SJSA1 (cell line): ENCODE results near the gene ARHGEF25. TPM values are rescaled to one million over a fixed set of nuclear protein-coding genes. Genes with fewer than 3 reads are reported as not detected.

Source experiments
- DNase-seq, 2 experiments: peaks; one replicate each; pipeline ENCODE4 v3.0.0-alpha.2; 2015 to 2020; ENCODE audit warnings: low spot score in 2 of 2, low read depth in 1 of 2
- H3K27ac ChIP-seq: fragments of 250-450 bp; sonication (Bioruptor Pico); 2 replicates; pipeline ENCODE4 v1.5.1; 2020; ENCODE audit warnings: mild to moderate bottlenecking, moderate library complexity
- H3K27me3 ChIP-seq: fragments of 250-450 bp; sonication (Bioruptor Pico); replicated peaks from 2 replicates; pipeline ENCODE4 v1.5.1; 2020; ENCODE audit warnings: mild to moderate bottlenecking, moderate library complexity
- H3K36me3 ChIP-seq: fragments of 250-450 bp; sonication (Bioruptor Pico); 2 replicates; pipeline ENCODE4 v1.5.1; 2020; ENCODE audit warnings: mild to moderate bottlenecking
- H3K4me1 ChIP-seq: fragments of 250-450 bp; sonication (Bioruptor Pico); replicated peaks from 2 replicates; pipeline ENCODE4 v1.6.1; 2021; ENCODE audit warnings: mild to moderate bottlenecking
- H3K4me3 ChIP-seq: fragments of 250-450 bp; sonication (Bioruptor Pico); 2 replicates; pipeline ENCODE4 v1.5.1; 2020; ENCODE audit warnings: mild to moderate bottlenecking
- H3K9me3 ChIP-seq: fragments of 250-450 bp; sonication (Bioruptor Pico); replicated peaks from 2 replicates; pipeline ENCODE4 v1.5.1; 2020; ENCODE audit warnings: mild to moderate bottlenecking
- total RNA-seq: library from RNA; depleted of rRNA; stranded (reverse); fragments of >200 nt; shearing (Covaris generic); gene quantifications from 2 replicates; pipeline ENCODE4 v1.2.3, GENCODE V29; 2014

The ARHGEF25 gene
- total RNA-seq, 1 experiment from 2014 or later: 145 TPM

DNA sequence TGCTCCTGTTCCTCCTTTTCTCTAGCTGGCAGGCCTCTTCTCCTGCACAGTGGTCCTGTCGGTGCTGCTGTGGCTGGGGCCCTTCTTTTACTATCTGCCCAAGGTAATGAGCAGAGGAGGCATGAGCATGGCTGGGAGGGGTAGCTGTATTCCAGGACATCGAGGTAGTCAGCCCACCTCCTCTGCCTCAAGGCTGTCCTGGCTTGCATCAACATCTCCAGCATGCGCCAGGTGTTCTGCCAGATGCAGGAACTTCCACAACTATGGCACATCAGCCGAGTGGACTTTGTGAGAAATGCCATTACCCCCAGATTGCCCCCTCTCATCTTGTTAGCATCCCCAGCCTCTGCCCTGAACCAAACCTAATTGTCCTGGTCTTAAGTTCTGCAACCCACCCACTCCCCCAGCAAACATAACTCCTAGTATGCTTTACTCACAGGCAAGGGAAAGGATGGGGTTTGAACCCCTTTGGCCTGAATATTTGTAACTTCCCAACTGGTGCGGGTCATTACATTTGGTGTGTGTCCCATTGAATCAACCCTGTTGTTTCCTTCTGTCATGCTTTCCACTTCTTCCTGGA lies 12.7 kb downstream of the ARHGEF25 start:
- Histone ChIP-seq H3K4me3 (no peak overlapping the region), H3K27me3 (peaks cover 46% of the 10 kb centered on the region), H3K27ac (no peak overlapping the region), H3K9me3 (peaks cover 11% of the 10 kb centered on the region), H3K4me1 (peaks cover 17% of the 10 kb centered on the region), H3K36me3 (peaks cover 32% of the 10 kb centered on the region)
- peak; percentile 80 to 95 for DNase-seq

DNA sequence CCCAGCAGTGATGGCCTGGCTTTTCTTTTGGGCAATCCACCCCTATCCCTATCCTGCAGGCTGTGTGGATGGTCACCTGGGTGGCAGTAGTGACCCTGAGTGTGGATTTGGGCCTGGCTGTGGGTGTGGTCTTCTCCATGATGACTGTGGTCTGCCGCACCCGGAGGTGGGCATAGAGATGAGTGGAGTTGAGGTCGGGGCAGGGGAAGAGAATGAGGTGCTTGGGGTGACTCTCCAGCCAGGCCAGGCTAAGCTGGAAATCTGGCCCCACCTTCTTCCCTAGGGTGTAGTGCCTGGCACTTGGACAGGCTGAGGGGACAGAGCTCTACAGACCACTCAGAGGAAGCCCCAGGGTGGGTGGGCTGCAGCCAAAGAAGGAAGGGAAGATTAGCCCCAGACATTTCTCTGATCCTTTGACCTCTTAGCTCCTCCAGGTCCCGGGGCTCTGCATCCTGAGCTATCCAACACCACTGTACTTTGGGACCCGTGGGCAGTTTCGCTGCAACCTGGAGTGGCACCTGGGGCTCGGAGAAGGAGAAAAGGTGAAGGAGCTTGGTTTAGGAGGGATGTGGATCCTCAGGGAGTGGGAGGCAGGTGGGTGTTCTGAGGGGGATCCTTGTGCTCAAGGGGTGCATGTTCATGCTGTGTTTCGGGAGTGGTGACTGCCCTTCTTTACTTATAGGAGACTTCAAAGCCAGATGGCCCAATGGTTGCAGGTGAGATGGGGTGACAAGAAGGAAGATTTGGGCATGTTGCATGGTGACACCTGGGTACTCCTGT lies 13.4 kb downstream of the ARHGEF25 start:
- H3K27me3 ChIP-seq: peaks cover 46% of the 10 kb centered on the region
- peaks cover 17% of the 10 kb centered on the region for H3K4me1 ChIP-seq
- peak; percentile 81 to 96 for DNase-seq
- H3K27ac ChIP-seq: no peak overlapping the region
- peaks cover 11% of the 10 kb centered on the region for H3K9me3 ChIP-seq
- H3K4me3 ChIP-seq: no peak overlapping the region
- peaks cover 39% of the 10 kb centered on the region for H3K36me3 ChIP-seq

DNA sequence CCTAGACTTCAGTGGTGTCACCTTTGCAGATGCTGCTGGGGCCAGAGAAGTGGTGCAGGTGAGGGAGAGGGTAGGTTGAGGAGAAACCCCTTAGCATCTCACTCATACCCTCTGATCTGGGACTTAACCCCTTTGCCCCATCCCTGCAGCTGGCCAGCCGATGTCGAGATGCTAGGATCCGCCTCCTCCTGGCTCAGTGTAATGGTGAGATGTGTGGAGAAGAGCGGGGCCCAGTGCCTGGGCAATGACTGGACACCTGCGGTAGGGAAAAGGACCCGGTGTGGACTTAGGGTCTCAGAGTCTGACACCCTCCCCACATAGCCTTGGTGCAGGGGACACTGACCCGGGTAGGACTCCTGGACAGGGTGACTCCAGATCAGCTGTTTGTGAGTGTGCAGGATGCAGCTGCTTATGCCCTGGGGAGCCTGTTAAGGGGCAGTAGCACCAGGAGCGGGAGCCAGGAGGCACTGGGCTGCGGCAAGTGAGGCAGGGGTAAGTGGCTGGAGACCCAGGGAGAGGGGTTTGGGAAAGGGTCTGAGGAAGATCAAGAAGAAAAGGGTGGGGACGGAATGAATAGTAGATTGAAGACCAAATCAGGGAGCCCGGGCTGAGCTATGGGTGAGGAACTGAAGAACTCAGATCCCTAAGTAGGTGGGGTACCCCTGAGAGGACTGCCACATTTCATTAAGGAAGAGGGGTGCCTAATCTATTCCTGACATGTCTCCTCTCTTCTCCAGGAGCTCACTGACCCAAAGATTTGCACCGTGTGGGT lies 14.2 kb downstream of the ARHGEF25 start:
- Histone ChIP-seq H3K27ac (no peak overlapping the region), H3K27me3 (peaks cover 40% of the 10 kb centered on the region), H3K36me3 (peaks cover 48% of the 10 kb centered on the region), H3K9me3 (peaks cover 11% of the 10 kb centered on the region), H3K4me1 (peaks cover 17% of the 10 kb centered on the region), H3K4me3 (no peak overlapping the region)
- DNase-seq: peak; percentile 81 to 96

DNA sequence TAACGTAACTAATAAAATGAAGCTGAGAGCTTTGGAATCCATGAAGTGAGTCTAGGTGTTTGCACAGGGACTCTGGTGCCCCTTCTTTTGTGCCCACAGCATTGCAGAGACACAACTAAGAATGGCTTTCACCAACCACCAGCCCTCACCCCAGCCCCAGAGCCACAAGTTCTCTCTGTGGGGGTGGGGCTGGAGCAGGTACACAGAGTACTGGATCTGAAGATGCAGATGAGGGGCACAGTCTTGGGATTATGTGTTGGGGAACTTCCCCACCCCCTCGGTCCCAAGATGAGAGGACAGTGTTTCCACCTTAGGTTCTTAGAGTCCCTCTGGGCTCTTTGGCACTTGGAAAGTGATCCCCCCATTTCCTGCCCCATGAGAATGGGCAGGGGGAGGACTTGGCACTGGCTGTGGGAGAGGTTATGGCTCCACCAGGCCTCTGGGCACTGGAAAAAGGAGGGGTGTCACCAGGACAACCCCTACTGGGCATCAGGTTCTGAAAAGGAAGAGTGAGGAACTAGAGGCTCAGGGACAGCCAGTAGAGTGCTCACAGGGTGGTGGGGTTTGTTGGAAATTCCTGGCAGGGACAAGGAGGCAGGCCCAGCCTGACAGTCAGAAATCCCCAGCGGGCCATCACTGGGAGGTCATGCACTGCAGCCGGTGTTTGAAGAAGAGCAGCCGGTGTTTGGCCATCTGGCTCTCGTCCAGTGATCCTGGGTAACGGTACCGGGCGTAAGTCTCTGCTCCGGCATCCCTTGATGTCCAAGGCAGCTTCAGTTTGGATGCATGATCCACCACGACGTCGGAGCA lies 15.1 kb downstream of the ARHGEF25 start:
- Histone ChIP-seq H3K4me1 (peaks cover 15% of the 10 kb centered on the region), H3K27me3 (peaks cover 31% of the 10 kb centered on the region)

DNA sequence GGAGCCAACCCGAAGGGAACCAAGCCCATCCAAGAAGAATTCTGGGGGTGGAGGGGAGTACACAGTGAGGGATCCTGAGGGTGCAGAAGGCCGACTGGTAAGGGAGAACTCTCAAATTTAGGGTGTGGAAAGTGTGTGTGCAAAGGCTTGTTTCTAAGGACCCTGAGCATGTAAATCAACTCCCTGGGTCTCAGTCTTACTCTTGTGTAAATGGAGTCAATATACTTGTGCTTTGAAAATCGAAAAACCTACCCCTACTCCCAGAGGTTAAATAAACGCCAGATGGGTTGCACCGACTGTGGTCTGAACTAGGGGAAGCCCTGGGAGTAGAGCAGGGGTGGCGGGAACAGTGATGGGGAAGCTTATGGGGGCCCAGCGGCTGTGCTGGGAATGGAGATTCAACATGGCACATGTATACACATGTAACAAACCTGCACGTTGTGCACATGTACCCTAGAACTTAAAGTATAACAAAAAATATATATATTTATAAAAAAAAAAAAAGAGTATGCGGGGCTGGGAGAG lies 15.7 kb downstream of the ARHGEF25 start:
- Histone ChIP-seq H3K27me3 (peaks cover 25% of the 10 kb centered on the region), H3K27ac (no peak overlapping the region), H3K4me1 (peaks cover 15% of the 10 kb centered on the region), H3K36me3 (peaks cover 63% of the 10 kb centered on the region), H3K4me3 (no peak overlapping the region), H3K9me3 (no peaks in the 10 kb centered on the region)
- DNase-seq: peak; percentile 78 to 94

More for the DNA sequence above, 15.1 kb downstream of the ARHGEF25 start:
- H3K9me3 ChIP-seq: peaks cover 4% of the 10 kb centered on the region
- DNase-seq: peak; percentile 78 to 97
- H3K27ac ChIP-seq: no peak overlapping the region
- no peak overlapping the region for H3K4me3 ChIP-seq
- H3K36me3 ChIP-seq: peaks cover 56% of the 10 kb centered on the region

DNA sequence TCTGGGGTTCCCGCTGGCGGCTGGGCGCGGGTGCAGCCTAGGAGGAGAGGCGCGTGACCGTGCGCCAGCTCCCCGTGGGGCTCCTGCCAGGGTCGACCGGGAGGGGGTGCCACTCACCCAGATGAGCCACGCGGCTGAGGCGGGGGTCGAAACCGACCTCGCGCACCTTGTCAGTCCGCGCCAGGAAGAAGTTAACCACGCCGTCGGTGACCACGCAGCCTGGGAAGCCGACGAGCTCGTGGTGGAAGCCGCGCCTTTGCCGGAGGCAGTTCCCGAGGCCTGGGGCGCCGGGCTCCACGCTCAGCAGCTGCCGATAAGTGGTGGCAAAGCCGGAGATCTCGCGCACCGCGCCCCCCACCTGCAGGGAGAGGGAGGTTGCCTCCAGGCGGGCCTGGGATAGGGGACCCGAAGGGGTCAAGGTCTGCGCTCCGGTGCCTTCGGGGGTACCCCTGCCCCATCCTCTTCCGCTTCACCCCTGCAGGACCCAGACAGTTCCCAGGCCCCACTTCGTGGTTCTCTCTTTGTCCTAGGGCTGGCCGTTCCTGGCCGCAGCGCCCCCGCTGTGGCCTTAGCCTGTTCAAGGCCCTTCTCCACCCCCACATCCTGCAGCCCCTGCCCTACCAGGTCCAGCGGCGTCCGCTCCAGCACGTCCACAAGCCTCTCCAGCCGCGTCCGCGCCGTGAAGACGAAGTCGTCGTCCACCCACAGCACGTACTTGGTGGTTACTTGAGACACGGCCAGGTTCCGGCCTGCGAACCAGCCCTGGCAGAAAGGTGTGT lies 16.5 kb downstream of the ARHGEF25 start:
- no peak overlapping the region for H3K4me3 ChIP-seq
- DNase-seq: peak; percentile 73 to 98
- H3K9me3 ChIP-seq: no peaks in the 10 kb centered on the region
- H3K27me3 ChIP-seq: peaks cover 18% of the 10 kb centered on the region
- H3K27ac ChIP-seq: no peak overlapping the region
- peaks cover 16% of the 10 kb centered on the region for H3K4me1 ChIP-seq
- peaks cover 67% of the 10 kb centered on the region for H3K36me3 ChIP-seq

DNA sequence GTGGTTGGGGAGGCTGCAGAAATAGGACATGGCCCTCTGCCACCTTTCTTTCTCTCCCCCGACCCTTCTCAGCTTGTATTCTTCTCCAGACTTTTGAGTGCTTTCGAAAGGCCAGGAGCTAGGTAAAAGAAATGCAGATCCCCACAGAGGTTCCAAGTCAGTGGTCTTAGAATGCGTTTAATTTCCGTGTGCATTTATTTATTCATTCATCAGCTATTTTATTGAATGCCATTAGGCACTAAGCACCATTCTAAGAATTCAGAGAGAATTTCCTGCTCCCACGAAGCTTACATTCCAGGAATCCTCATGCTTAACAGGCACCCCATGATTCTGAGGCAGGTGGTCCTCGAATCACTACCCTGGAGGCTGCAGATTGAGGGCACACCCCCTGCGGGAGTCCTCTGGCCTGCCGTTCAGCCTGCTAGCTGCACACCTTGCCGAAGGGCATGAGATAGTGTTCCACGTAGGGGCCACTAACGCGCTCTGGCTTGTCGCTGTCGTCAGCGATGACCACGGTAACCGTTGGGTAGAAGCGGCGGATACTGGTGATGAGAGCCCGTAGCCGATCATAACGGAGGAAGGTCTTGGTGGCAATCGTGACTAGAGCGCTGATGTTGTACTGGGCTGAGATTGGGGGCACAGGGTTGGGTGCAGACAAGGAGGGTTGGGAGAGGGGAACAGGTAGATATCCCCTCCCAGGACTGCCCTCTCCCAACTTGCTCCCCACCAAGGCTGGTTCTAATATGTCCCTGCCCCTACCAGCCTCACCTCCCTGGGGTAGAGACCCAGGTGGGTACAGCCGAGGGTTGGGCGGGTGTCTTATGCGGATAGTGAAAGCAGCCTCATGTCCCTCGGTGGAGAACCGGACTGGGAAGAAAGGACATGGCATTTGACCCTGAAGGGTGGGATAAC lies 17.3 kb downstream of the ARHGEF25 start:
- no peak overlapping the region for H3K27ac ChIP-seq
- H3K4me3 ChIP-seq: no peak overlapping the region
- peak; percentile 72 to 97 for DNase-seq
- H3K36me3 ChIP-seq: peaks cover 70% of the 10 kb centered on the region
- peaks cover 25% of the 10 kb centered on the region for H3K4me1 ChIP-seq
- H3K27me3 ChIP-seq: peaks cover 9% of the 10 kb centered on the region
- no peaks in the 10 kb centered on the region for H3K9me3 ChIP-seq

DNA sequence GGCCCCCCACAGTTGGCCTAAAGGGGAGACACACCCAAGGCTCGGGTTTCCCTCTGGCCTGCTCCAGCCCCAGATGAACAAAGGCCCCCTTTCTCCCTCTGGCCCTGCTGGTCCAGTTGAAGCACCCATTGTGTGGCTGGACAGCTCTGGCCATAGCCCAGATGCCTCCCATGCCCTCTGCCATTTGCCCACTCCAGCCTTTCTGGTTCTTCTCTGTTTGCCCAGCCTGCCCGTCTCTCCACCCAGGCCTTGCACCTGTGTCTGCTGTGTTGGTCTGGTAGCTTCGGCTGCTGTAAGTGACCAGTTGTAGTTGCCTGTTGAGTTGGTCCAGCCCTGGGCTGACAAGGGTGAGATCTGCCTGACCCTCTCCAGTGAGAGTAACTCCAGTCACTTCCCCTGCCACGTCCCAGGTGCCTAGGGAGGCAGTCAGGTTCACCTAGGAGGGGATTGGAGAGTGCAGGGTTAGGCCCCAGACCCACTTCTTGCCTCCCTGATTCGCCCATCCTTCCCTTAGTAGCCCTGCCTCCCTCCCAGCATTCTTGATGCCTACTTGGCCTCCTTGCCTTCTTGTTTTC lies 18.7 kb downstream of the ARHGEF25 start:
- no peaks in the 10 kb centered on the region for H3K9me3 ChIP-seq
- peaks cover 9% of the 10 kb centered on the region for H3K27me3 ChIP-seq
- peaks cover 27% of the 10 kb centered on the region for H3K4me1 ChIP-seq
- H3K4me3 ChIP-seq: no peak overlapping the region
- no peak overlapping the region for H3K27ac ChIP-seq
- H3K36me3 ChIP-seq: peaks cover 70% of the 10 kb centered on the region
- DNase-seq: peak in 1 of 2 experiments; percentile 96

DNA sequence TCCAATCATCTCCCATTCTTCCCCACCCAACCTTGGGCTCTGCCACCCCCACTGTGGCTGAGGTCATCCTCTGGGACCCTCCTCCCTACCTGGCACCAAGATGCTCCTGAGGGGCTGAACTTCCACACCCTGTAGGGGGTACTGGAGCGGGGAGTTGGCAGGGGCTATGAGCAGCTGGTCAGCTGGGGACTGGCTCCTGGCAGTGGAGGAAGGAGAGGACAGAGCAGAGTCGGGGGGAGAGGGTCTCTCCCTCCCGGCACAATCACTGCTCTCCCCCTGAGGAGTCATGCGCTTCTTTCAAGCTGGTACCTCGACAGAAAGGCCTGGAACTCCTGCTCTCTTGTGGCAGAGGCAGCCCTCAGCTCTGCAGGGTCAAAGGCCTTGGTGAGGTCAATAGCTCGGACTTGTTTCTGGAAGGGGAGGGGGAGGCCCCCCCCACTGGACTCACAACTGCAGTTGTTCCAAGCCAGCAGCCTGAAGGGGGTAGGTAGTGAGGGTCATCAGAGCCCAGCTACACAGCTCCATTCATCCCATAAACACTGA lies 19.7 kb downstream of the ARHGEF25 start:
- Histone ChIP-seq H3K36me3 (peaks cover 64% of the 10 kb centered on the region), H3K27ac (no peak overlapping the region), H3K4me3 (peak overlapping the region; percentile 58), H3K4me1 (peaks cover 27% of the 10 kb centered on the region), H3K9me3 (no peaks in the 10 kb centered on the region), H3K27me3 (peaks cover 14% of the 10 kb centered on the region)
- DNase-seq: peak in 1 of 2 experiments; percentile 96

DNA sequence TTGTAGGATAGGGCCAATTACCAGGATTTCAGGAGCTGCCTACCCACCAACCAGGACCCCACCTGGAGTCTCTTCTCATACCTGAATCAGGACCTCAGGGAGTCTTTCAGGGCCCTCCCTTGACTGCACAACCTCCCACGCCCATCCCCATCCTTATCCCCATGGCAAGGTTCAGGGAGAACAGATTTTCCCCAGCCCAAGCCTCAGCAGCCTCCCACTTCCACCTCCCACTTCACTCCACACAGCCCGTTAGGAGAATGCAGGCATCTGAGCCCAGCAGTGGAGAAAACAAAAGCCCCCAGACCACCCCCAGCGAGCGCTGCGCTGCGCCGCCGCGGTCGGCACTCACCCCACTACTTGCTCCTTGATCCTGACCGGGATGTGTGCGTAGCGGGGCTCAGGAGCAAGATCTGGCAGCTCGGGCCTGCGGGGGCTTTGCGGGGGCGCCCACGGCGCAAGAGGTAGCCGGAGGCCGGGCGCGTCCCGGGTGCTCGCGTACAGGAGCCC lies 20.4 kb downstream of the ARHGEF25 start:
- DNase-seq: peak in 1 of 2 experiments; percentile 87
- Histone ChIP-seq H3K9me3 (no peaks in the 10 kb centered on the region), H3K27ac (peak overlapping the region; percentile 40), H3K4me1 (peaks cover 27% of the 10 kb centered on the region), H3K4me3 (peak overlapping the region; percentile 58), H3K36me3 (peaks cover 57% of the 10 kb centered on the region), H3K27me3 (peaks cover 18% of the 10 kb centered on the region)
